Liver (tissue), 9 donors: ENCODE data around the gene PACS1. TPM values are rescaled to one million over a fixed set of nuclear protein-coding genes. Genes with fewer than 3 reads are reported as not detected.
A peak's percentile ranks its signal among the peaks of the same experiment; 100 is the strongest.

Source experiments
- DNase-seq: peaks from one replicate; pipeline ENCODE4 v3.0.0-alpha.2; 2017; ENCODE audit warnings: low spot score
- H3K27ac ChIP-seq, 2 donors: one replicate each; pipeline ENCODE4 v1.7.0; 2013; ENCODE audit warnings: inconsistent platforms in 2 of 2, low read length in 2 of 2, control low read depth in 1 of 2, low read depth in 1 of 2, mild to moderate bottlenecking in 1 of 2
- H3K27me3 ChIP-seq, 4 donors: one replicate each; pipeline versions ENCODE4 v1.6.1 to v1.7.0; 2013; ENCODE audit warnings: low read length in 3 of 4, inconsistent platforms in 1 of 4, mild to moderate bottlenecking in 1 of 4, moderate library complexity in 1 of 4; ENCODE audit not compliant: control insufficient read depth in 4 of 4, insufficient read depth in 4 of 4
- H3K36me3 ChIP-seq, 4 donors: one replicate each; pipeline versions ENCODE4 v1.6.1 to v1.7.0; 2013; ENCODE audit warnings: low read length in 3 of 4, mild to moderate bottlenecking in 3 of 4, low read depth in 1 of 4, moderate library complexity in 1 of 4; ENCODE audit not compliant: control insufficient read depth in 4 of 4, insufficient read depth in 3 of 4
- H3K4me1 ChIP-seq, 4 donors: one replicate each; pipeline versions ENCODE4 v1.6.1 to v1.7.0; 2013; ENCODE audit warnings: low read length in 3 of 4, mild to moderate bottlenecking in 3 of 4, moderate library complexity in 1 of 4; ENCODE audit not compliant: control insufficient read depth in 4 of 4, insufficient read depth in 4 of 4
- H3K4me3 ChIP-seq, 3 donors: one replicate each; pipeline versions ENCODE4 v1.6.1 to v1.7.0; 2013; ENCODE audit warnings: low read length in 3 of 3, control low read depth in 1 of 3, low read depth in 1 of 3, mild to moderate bottlenecking in 1 of 3
- H3K9ac ChIP-seq, 2 donors: one replicate each; pipeline ENCODE4 v1.7.0; 2013; ENCODE audit warnings: low read length in 2 of 2, mild to moderate bottlenecking in 2 of 2, moderate library complexity in 2 of 2, control low read depth in 1 of 2, low read depth in 1 of 2
- H3K9me3 ChIP-seq, 4 donors: one replicate each; pipeline versions ENCODE4 v1.6.1 to v1.7.0; 2013; ENCODE audit warnings: low read length in 3 of 4; ENCODE audit not compliant: control insufficient read depth in 4 of 4
- EGR1 ChIP-seq, 2 donors: IDR thresholded peaks; 2 replicates each; pipeline ENCODE4 v1.6.1; 2016 to 2018; ENCODE audit warnings: antibody characterized with exemption in 2 of 2, low read depth in 2 of 2
- FOXA1 ChIP-seq: IDR thresholded peaks from 2 replicates; pipeline ENCODE4 v1.6.1; 2016; ENCODE audit warnings: antibody characterized with exemption
- GABPA ChIP-seq, 2 donors: IDR thresholded peaks in 1 of 2; conservative IDR thresholded peaks in 1 of 2; 2 replicates each; pipeline ENCODE4 v1.6.1; 2016; ENCODE audit warnings: antibody characterized with exemption in 2 of 2, mild to moderate bottlenecking in 1 of 2, moderate library complexity in 1 of 2
- HNF4A ChIP-seq, 2 donors: conservative IDR thresholded peaks; 2 replicates each; pipeline ENCODE4 v1.6.1; 2016; ENCODE audit warnings: antibody characterized with exemption in 2 of 2, mild to moderate bottlenecking in 2 of 2
- HNF4G ChIP-seq: IDR thresholded peaks from 2 replicates; pipeline ENCODE4 v1.6.1; 2016; ENCODE audit warnings: antibody characterized with exemption
- JUND ChIP-seq, 2 donors: IDR thresholded peaks; 2 replicates each; pipeline ENCODE4 v1.6.1; 2016; ENCODE audit warnings: antibody characterized with exemption in 2 of 2
- NR2F2 ChIP-seq: IDR thresholded peaks from 2 replicates; pipeline ENCODE4 v1.6.1; 2016; ENCODE audit warnings: antibody characterized with exemption
- RAD21 ChIP-seq, 2 donors: IDR thresholded peaks; 2 replicates each; pipeline ENCODE4 v1.6.1; 2016; ENCODE audit warnings: antibody characterized with exemption in 2 of 2, mild to moderate bottlenecking in 2 of 2
- RXRA ChIP-seq, 2 donors: IDR thresholded peaks; 2 replicates each; pipeline ENCODE4 v1.6.1; 2017 to 2018; ENCODE audit warnings: antibody characterized with exemption in 2 of 2, mild to moderate bottlenecking in 1 of 2
- WGBS: extraction: QIAGEN DNeasy Blood & Tissue Kit; methylation state at CpG from one replicate; pipeline ENCODE4 v1.1.7; 2013; 5-methylcytosine and 5-hydroxymethylcytosine counted together
- polyA plus RNA-seq, 2 donors: library from polyadenylated mRNA; stranded (reverse) in 1 of 2; unstranded in 1 of 2; fragments of 200-250 nt in 1 of 2; fragments of >200 nt in 1 of 2; fragmentation: Nextera tagmentation in 1 of 2; extraction: Ambion mirVana in 1 of 2; gene quantifications; one replicate each; pipeline versions ENCODE4 v1.2.1 to v1.2.3, GENCODE V29; 2013 to 2015
- total RNA-seq, 2 donors: library from RNA; depleted of rRNA; stranded (reverse); fragments of >200 nt; gene quantifications; one replicate each; pipeline ENCODE4 v1.2.3, GENCODE V29; 2014
- TF ChIP-seq, protein P1 (sequence below): fragments of 150-350 bp; IDR thresholded peaks from 2 replicates; pipeline ENCODE4 v1.5.1; 2017; ENCODE audit warnings: improper control_type of control experiment, low read depth, low read length; ENCODE audit not compliant: missing input control
- TF ChIP-seq, protein P2 (sequence below): IDR thresholded peaks from 2 replicates; pipeline ENCODE4 v1.6.1; 2016; ENCODE audit warnings: antibody characterized with exemption
- TF ChIP-seq, protein P3 (sequence below): IDR thresholded peaks from 2 replicates; pipeline ENCODE4 v1.6.1; 2016; ENCODE audit warnings: antibody characterized with exemption, mild to moderate bottlenecking
- TF ChIP-seq, protein P4 (sequence below): IDR thresholded peaks from 2 replicates; pipeline ENCODE4 v1.6.1; 2016; ENCODE audit warnings: antibody characterized with exemption
- TF ChIP-seq, protein P5 (sequence below): IDR thresholded peaks from 2 replicates; pipeline ENCODE4 v1.6.1; 2016; ENCODE audit warnings: antibody characterized with exemption
- donor health status: healthy.
- donor health status: healthy.
- donor health status: healthy.
- donor health status: healthy.
- donor health status: healthy.

The PACS1 gene
- total and polyA plus RNA-seq, 4 donors, result 2.7 to 9.1 (median 7.3) TPM

DNA sequence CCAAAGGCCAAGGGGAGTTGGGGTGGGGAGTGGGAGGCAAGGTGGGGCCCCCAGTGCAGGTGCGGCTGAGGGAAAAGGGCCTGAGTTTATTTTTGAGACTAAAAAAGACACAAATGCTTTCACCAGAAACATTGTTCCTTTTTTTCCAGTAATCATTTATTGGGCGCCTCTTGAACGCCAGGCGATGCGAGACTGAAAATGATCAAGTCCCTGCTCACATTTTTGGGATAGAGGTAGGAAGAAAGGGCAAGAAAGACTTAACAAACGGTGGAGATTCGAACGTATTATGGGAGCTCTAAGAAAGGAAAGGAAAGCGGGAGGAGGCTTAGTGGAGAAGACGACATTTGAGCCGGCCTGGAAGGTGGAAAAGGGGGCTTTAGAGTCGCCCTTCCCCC, 18.7 kb upstream of the PACS1 start:
- Histone ChIP-seq H3K4me1 (peaks cover 4 to 41% (median 27%) of the 10 kb centered on the region in 4 donors), H3K9ac (peak overlapping the region; percentile 45 to 91), H3K9me3 (no peaks in the 10 kb centered on the region), H3K27ac (peak overlapping the region; percentile 55 to 80), H3K27me3 (peaks cover 0 to 4% (median 0%) of the 10 kb centered on the region in 4 donors), H3K4me3 (peak overlapping the region; percentile 46 to 62 (median 56)), H3K36me3 (peaks cover 0 to 15% (median 5%) of the 10 kb centered on the region in 4 donors)
- no peak for DNase-seq
- no peak for TF ChIP-seq HNF4A (conservative IDR thresholded peaks at IDR 0.05)
- TF ChIP-seq, protein P1, sequence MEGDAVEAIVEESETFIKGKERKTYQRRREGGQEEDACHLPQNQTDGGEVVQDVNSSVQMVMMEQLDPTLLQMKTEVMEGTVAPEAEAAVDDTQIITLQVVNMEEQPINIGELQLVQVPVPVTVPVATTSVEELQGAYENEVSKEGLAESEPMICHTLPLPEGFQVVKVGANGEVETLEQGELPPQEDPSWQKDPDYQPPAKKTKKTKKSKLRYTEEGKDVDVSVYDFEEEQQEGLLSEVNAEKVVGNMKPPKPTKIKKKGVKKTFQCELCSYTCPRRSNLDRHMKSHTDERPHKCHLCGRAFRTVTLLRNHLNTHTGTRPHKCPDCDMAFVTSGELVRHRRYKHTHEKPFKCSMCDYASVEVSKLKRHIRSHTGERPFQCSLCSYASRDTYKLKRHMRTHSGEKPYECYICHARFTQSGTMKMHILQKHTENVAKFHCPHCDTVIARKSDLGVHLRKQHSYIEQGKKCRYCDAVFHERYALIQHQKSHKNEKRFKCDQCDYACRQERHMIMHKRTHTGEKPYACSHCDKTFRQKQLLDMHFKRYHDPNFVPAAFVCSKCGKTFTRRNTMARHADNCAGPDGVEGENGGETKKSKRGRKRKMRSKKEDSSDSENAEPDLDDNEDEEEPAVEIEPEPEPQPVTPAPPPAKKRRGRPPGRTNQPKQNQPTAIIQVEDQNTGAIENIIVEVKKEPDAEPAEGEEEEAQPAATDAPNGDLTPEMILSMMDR, result no peak
- TF ChIP-seq JUND (IDR thresholded peaks at IDR 0.05), result no peak
- no peak for TF ChIP-seq GABPA (IDR thresholded peaks at IDR 0.05 in 1 of 2, conservative IDR thresholded peaks at IDR 0.05 in 1 of 2)
- TF ChIP-seq, protein P2, sequence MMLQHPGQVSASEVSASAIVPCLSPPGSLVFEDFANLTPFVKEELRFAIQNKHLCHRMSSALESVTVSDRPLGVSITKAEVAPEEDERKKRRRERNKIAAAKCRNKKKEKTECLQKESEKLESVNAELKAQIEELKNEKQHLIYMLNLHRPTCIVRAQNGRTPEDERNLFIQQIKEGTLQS, result no peak
- no peak for TF ChIP-seq RXRA (IDR thresholded peaks at IDR 0.05)
- no peak for TF ChIP-seq FOXA1
- TF ChIP-seq, protein P3, sequence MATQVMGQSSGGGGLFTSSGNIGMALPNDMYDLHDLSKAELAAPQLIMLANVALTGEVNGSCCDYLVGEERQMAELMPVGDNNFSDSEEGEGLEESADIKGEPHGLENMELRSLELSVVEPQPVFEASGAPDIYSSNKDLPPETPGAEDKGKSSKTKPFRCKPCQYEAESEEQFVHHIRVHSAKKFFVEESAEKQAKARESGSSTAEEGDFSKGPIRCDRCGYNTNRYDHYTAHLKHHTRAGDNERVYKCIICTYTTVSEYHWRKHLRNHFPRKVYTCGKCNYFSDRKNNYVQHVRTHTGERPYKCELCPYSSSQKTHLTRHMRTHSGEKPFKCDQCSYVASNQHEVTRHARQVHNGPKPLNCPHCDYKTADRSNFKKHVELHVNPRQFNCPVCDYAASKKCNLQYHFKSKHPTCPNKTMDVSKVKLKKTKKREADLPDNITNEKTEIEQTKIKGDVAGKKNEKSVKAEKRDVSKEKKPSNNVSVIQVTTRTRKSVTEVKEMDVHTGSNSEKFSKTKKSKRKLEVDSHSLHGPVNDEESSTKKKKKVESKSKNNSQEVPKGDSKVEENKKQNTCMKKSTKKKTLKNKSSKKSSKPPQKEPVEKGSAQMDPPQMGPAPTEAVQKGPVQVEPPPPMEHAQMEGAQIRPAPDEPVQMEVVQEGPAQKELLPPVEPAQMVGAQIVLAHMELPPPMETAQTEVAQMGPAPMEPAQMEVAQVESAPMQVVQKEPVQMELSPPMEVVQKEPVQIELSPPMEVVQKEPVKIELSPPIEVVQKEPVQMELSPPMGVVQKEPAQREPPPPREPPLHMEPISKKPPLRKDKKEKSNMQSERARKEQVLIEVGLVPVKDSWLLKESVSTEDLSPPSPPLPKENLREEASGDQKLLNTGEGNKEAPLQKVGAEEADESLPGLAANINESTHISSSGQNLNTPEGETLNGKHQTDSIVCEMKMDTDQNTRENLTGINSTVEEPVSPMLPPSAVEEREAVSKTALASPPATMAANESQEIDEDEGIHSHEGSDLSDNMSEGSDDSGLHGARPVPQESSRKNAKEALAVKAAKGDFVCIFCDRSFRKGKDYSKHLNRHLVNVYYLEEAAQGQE, result no peak
- TF ChIP-seq, protein P4, sequence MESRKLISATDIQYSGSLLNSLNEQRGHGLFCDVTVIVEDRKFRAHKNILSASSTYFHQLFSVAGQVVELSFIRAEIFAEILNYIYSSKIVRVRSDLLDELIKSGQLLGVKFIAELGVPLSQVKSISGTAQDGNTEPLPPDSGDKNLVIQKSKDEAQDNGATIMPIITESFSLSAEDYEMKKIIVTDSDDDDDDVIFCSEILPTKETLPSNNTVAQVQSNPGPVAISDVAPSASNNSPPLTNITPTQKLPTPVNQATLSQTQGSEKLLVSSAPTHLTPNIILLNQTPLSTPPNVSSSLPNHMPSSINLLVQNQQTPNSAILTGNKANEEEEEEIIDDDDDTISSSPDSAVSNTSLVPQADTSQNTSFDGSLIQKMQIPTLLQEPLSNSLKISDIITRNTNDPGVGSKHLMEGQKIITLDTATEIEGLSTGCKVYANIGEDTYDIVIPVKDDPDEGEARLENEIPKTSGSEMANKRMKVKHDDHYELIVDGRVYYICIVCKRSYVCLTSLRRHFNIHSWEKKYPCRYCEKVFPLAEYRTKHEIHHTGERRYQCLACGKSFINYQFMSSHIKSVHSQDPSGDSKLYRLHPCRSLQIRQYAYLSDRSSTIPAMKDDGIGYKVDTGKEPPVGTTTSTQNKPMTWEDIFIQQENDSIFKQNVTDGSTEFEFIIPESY, result no peak
- 45% methylated on average over 12 of the region's 12 CpGs for WGBS

DNA sequence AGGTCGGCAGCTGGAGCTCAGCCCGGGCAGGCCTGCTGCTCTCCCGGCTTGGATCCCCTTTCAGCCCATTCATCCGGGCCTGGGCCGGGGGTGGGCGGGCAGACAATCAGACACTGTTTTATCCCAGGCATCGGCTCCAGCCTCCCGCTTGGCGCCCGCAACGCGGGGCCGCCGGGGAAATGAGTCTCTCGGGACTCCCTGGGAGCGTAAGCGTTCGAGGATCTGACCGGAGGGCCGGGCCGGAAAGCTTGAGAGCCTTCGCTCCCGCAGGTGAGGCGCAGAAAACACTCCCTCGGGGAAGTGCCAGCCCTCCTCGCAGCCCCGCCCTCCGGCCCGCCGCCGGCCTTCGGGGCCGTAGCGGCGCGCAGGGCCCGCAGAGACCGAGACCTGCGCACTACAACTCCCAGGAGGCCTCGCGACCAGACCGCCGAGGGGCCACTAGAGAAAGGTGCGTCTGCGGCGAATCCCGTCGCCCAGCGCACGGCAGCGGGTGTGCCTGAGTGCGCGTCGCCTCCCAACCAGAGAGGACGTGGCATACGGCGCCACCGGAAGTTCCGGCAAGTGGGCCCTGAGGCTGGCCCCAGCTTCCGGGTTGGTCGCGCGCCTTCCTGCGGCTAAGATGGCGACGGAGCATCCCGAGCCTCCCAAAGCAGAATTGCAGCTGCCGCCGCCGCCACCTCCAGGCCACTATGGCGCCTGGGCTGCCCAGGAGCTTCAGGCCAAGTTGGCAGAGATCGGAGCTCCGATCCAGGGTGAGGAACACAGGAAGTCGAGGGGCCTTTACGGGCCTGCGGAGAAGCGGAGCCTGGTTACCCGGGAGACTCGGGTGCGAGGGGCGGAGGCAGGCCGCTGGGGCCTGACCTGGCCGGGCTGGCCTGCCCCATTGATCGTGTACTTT, 18.1 kb upstream of the PACS1 start, which contains the start of gene SF3B2:
Gene SF3B2 (plus strand): TSS at position 599 of the 898 bp plus-strand sequence. CDS start 21 bp downstream, at position 620.
- Histone ChIP-seq H3K4me1 (peaks cover 4 to 41% (median 27%) of the 10 kb centered on the region in 4 donors), H3K36me3 (peaks cover 0 to 22% (median 11%) of the 10 kb centered on the region in 4 donors), H3K9me3 (no peaks in the 10 kb centered on the region), H3K27me3 (peaks cover 0 to 4% (median 0%) of the 10 kb centered on the region in 4 donors), H3K4me3 (peak within 1 kb of the TSS; percentile 85 to 96 (median 91)), H3K9ac (peak within 1 kb of the TSS; percentile 81 to 91), H3K27ac (peak within 1 kb of the TSS; percentile 67 to 80)
- WGBS, result under 1% methylated on average over 84 of the region's 84 CpGs
- peak; percentile 96 for DNase-seq
- TF ChIP-seq, protein P2, result no peak
- TF ChIP-seq, protein P3, result peak; percentile 28
- TF ChIP-seq NR2F2 (peak; percentile 47), HNF4G (peak; percentile 58), FOXA1 (no peak), EGR1 (IDR thresholded peaks at IDR 0.05; ENCODE audit: low read depth in 2 of 2) (peak in 1 of 2 donors; percentile 68), RXRA (IDR thresholded peaks at IDR 0.05) (peak; percentile 31 to 49), HNF4A (conservative IDR thresholded peaks at IDR 0.05) (peak in 1 of 2 donors; percentile 85), RAD21 (IDR thresholded peaks at IDR 0.05) (no peak), GABPA (IDR thresholded peaks at IDR 0.05 in 1 of 2, conservative IDR thresholded peaks at IDR 0.05 in 1 of 2) (peak; percentile 93 to 99)
- TF ChIP-seq, protein P5, sequence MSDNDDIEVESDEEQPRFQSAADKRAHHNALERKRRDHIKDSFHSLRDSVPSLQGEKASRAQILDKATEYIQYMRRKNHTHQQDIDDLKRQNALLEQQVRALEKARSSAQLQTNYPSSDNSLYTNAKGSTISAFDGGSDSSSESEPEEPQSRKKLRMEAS, result no peak
